GM11168 (cell line): ENCODE data around the gene S100A12.

Experiments
- in situ Hi-C: fragments of 300-500 bp; cut with MboI; formaldehyde crosslinking; loops from one replicate; pipeline ENCODE4 v1.12.0; 2022; ENCODE audit warnings: low sequenced_read_pairs; ENCODE audit not compliant: unreplicated experiment

The S100A12 gene

DNA sequence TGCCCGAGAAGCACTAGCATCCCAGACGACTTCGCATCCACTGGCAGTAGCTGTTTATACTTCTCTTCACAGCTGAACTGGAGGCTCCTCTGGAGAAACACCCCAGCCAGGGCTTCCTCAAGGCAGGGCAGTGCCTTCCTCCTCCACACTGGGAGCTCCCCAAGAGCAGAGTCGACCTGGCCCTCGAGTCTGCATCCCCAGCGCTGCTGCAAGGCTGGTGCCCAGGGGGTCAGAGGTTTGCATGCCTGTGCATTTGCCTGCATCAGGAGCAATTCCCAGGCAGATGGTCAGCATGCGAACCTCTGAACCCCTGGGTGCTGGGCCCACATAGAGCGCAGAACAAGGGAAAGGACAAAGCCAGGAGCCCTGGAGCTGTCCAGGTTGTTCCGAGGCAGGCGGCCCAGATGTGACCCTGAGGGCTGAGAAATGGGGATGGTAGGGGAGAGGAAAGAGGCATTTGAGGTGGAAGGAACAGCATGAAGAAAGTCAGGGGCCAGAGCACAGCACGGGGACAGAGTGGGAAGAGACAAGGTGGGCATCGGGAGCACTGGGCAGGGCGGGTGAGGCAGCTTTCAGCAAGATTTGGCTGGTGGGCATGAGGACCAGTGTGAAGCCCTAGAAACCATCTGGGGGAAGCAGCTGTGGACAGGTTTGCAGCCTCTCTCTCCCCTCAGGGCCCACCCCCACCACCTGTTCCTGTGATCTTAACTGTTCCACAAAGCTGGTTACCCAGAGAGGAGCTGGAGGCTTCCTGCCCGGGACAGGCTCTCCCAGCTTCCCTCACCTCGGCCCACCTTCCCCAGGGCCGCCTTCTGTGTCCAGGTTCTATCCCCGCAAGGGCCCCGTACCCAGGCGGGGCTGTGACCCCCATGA is 21.9 kb upstream of the S100A12 start:
- in situ Hi-C loops = no loop called here

DNA sequence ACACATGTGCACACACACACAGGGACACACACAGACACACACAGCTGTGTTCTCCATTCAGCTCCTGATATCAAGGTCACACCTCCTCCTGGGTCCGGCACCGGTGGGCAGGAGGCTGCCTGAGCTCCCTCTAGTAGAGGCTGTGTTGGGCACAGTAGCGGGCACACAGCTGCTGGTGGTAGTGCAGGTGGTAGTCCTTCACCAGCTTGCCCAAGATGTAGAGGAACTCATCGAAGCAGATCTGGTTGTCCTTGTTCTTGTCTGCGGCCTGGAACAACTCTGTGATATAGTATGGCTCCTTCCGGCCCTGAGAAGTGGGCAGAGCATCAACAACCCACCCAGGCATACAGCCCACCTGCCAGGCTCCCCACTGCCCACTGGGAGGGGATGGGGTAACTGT is 21.0 kb upstream of the S100A12 start:
- in situ Hi-C loops = no loop called here

DNA sequence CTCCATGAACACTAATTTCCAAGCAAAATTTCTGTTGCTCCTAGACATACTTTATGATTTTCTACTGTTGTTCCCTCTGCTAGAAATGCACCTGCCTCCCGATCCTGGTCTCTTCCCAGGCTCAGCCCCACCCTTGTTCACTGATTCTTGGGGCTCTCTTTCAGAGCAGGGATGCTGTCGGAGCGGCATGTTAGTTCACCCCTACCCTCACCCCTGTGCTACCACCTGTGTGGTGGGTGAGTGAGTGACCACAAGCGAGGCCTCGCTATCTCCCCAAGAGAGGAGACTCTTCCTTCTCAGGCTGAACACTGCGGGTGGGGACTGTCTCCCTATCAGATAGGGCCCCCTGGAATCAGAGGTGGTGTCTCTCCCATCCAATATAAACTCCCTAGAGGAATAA is 20.4 kb upstream of the S100A12 start:
- in situ Hi-C loops = no loop called here

GRCh38 chr1:153395136-153395685 is 19.8 kb upstream of the S100A12 start:
- in situ Hi-C loops = no loop called here

GRCh38 chr1:153394391-153394790 is 19.0 kb upstream of the S100A12 start:
- in situ Hi-C loops = no loop called here

GRCh38 chr1:153393926-153394325 is 18.5 kb upstream of the S100A12 start:
- in situ Hi-C loops = no loop called here

- in situ Hi-C loops = no loop called here
Measured at GRCh38 chr1:153392822-153393221, 17.4 kb upstream of the S100A12 start.

DNA sequence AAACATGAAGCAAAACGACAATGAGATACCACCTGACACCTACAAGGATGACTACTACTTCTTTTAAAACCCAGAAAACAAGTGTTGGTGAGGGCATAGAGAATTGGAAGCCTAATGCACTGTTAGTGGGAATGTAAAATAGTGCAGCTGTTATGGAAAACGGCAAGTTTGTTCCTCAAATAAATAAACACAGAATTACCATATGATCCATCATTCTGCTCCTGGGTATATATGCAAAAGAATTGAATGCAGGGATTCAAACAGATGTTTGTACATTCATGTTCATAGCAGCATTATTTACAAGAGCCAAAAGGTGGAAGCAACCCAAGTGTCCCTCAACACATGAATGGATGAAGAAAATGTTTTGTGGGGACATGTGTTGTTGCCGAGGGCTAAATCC is 16.8 kb upstream of the S100A12 start:
- in situ Hi-C loops = no loop called here

GRCh38 chr1:153390938-153391710 is 15.7 kb upstream of the S100A12 start, which contains the start of gene S100A8:
S100A8 (minus strand) TSS chr1:153391073; CDS start chr1:153390535, 538 bp downstream.
- in situ Hi-C loops = no loop called here

- in situ Hi-C loops = no loop called here
Measured at GRCh38 chr1:153389973-153390879, 14.8 kb upstream of the S100A12 start.

- in situ Hi-C loops = no loop called here
Measured at GRCh38 chr1:153389401-153389800, 14.0 kb upstream of the S100A12 start.

- in situ Hi-C loops = no loop called here
Measured at GRCh38 chr1:153387785-153388184, 12.4 kb upstream of the S100A12 start.

GRCh38 chr1:153387001-153387400 is 11.6 kb upstream of the S100A12 start:
- in situ Hi-C loops = no loop called here

DNA sequence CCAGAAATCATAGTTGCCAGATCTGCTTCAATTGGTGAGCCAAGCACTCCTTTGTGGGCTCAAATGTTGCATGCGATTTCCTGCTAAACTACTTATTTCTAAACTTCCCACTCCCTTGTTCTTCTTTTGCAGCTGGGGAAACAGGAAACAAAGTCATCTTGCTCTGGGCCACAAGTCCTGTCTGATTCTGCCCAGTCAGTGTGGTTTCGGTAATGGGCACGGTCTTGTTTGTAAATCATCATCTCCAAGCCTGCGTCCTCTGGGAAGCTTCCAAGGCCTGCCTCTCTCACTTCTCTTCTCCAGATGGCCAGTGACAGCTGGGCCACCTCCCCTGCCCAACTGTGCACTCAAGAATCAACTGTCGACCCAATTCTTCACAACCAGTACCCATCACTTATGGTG is 11.1 kb upstream of the S100A12 start:
- in situ Hi-C loops = no loop called here

GRCh38 chr1:153384958-153385580 is 9.6 kb upstream of the S100A12 start:
- in situ Hi-C loops = no loop called here

GRCh38 chr1:153380711-153381110 is 5.3 kb upstream of the S100A12 start:
- in situ Hi-C loops = no loop called here

- in situ Hi-C loops = no loop called here
Measured at GRCh38 chr1:153379591-153379990, 4.2 kb upstream of the S100A12 start.

DNA sequence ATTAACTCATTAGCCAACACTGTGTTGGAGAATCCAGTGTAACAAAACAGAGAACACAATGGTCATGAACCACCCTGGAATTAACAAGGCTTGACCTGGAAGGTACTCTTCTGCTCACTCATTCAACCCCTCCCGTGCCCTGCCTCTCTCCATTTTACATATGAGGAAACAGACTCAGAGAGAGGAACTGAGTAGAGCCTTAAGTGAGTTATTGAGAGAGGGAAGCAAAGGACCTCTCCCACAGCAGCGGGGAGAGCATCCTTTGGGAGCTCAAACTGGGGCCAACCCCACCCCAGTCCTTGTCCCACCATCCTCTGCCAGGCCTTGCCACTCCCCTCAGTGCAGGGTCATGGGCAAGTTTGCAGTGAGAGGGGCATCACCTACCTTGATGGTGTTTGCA is 1.4 kb downstream of the S100A12 start:
- in situ Hi-C loops = no loop called here

DNA sequence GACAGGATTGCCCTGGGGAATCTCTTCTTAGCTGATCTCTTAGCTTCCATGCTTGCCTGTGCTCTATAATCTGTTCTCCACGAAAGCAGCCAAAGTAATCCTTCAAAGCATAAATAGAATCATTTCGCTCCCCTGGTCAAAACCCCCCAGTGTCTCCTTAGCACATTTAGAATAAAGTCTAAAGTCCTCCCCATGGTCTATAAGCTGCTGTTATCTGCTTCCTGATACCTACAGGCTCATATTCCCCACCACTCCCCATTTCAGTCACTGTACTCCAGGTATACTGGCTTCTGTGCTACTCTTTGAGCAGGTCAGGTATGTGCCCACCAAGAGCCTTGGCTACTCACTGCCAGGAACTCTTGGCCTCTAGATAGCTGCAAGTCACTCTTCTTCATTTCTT is 2.9 kb downstream of the S100A12 start:
- in situ Hi-C loops = no loop called here

DNA sequence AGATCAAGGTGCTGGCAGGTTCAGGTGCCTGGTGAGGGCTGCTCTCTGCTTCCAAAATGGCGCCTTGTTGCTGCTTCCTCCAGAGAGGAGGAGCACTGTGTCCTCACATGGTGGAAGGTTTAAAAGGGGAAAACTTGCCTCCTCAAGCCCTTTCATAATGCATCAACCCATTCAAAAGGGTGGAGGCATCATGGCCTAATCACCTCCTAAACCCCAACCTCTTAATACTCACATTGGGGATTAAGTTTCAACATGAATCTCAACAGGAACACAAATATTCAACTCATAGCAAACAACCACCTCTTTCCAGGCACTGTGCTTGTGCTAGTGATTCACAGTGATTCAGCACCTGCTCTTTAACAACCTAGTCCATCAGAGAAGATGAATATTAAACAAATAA is 4.2 kb downstream of the S100A12 start:
- in situ Hi-C loops = no loop called here
